Measurements from ENCODE around the gene KDM7A. TPM values are rescaled to one million over a fixed set of nuclear protein-coding genes. Genes with fewer than 3 reads are reported as not detected.
"Not testable (repeated sequence)": the region's sequence is repeated elsewhere in the genome, so short reads cannot be mapped to it uniquely, and the experiment has no call there.

KDM7A gene
- total RNA-seq, 4 donors from 2014 or later: 38.0 to 59.3 (median 38.8) TPM

DNA sequence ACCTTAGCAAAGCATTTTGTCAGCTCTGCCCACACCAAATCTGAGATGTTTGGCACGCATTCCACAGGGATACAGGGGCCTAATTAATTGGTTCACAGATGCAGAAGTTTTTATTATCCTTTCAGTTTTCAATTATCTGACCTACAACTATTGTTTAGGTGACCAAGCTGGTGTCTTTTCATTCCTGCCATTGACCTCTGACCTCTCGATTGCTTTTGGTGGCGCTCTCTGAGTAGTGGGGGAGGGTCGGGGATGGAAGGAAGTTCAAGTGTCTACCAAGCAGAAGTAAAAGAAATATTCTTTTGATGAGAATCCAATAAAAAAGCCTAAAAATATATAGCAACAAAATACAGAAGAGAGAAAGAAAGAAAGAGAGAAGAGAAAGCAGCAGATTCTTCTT lies 28.8 kb upstream of the KDM7A start:
- no peak for TF ChIP-seq POLR2A (IDR thresholded peaks at IDR 0.05)
- TF ChIP-seq, protein P1, sequence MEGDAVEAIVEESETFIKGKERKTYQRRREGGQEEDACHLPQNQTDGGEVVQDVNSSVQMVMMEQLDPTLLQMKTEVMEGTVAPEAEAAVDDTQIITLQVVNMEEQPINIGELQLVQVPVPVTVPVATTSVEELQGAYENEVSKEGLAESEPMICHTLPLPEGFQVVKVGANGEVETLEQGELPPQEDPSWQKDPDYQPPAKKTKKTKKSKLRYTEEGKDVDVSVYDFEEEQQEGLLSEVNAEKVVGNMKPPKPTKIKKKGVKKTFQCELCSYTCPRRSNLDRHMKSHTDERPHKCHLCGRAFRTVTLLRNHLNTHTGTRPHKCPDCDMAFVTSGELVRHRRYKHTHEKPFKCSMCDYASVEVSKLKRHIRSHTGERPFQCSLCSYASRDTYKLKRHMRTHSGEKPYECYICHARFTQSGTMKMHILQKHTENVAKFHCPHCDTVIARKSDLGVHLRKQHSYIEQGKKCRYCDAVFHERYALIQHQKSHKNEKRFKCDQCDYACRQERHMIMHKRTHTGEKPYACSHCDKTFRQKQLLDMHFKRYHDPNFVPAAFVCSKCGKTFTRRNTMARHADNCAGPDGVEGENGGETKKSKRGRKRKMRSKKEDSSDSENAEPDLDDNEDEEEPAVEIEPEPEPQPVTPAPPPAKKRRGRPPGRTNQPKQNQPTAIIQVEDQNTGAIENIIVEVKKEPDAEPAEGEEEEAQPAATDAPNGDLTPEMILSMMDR (IDR thresholded peaks at IDR 0.05): no peak
- Histone ChIP-seq H3K27ac (no peak overlapping the region), H3K4me1 (peaks cover 0 to 7% (median 3%) of the 10 kb centered on the region in 4 donors), H3K36me3 (no peaks in the 10 kb centered on the region), H3K27me3 (no peaks in the 10 kb centered on the region), H3K4me3 (no peak overlapping the region), H3K9me3 (no peaks in the 10 kb centered on the region)
- DNase-seq: no peak

DNA sequence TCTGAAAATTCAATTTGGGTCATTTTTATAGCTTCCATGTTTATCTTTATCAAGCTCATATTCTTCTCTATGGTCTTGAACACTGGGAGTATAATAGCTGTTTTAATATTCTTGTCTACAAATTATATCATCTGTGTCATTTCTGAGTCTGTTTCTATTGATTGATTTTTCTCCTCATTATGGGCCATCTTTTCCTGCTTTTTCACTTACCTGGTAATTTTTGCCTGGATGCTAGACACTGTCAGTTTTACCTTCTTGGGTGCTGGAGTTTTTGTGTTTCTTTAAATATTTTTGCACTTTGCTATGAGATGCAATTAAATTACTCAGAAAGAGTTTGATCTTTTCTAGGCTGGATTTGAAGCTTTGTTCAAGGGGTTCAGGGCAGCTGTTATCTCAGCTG lies 26.8 kb upstream of the KDM7A start:
- H3K4me3 ChIP-seq: no peak overlapping the region
- no peak for DNase-seq
- H3K9me3 ChIP-seq: no peaks in the 10 kb centered on the region
- H3K27me3 ChIP-seq: no peaks in the 10 kb centered on the region
- H3K27ac ChIP-seq: no peak overlapping the region
- no peaks in the 10 kb centered on the region for H3K36me3 ChIP-seq
- TF ChIP-seq POLR2A (IDR thresholded peaks at IDR 0.05): no peak
- TF ChIP-seq, protein P1 (IDR thresholded peaks at IDR 0.05): no peak
- H3K4me1 ChIP-seq: no peaks in the 10 kb centered on the region

DNA sequence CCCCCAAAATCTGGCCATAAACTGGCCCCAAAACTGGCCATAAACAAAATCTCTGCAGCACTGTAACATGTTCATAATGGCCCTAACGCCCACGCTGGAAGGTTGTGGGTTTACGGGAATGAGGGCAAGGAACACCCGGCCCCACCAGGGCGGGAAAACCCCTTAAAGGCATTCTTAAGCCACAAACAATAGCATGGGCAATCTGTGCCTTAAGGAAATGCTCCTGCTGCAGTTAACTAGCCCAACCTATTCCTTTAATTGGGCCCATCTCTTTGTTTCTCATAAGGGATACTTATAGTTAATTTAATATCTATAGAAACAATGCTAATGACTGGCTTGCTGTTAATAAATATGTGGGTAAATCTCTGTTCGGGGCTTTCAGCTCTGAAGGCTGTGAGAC lies 26.2 kb upstream of the KDM7A start:
- H3K27me3 ChIP-seq, H3K27ac ChIP-seq, H3K9me3 ChIP-seq, H3K36me3 ChIP-seq, H3K4me1 ChIP-seq, DNase-seq, H3K4me3 ChIP-seq: not testable (repeated sequence)

DNA sequence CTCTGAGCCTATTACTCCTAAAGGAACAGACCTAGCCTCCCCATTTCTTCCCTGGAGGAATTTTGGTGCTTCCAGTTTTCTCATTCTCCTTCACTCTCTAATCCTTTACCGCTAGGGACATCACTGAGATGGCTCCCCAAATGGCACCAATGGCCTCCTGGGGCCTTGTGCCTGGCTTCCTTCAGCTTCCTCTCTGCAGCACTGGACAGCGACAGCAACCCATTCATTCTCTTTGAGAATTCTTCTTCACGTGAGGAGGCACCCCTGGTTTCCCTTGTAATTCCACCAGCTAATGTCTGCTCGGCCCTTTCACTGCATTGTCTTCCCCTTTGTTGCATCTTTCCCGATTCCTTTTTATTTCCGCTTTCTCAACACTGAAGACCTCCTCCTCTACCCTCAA lies 24.6 kb upstream of the KDM7A start:
- Histone ChIP-seq H3K9me3 (no peaks in the 10 kb centered on the region), H3K27me3 (no peaks in the 10 kb centered on the region), H3K36me3 (no peaks in the 10 kb centered on the region), H3K4me1 (no peaks in the 10 kb centered on the region), H3K27ac (no peak overlapping the region), H3K4me3 (no peak overlapping the region)
- no peak for TF ChIP-seq POLR2A (IDR thresholded peaks at IDR 0.05)
- TF ChIP-seq, protein P1 (IDR thresholded peaks at IDR 0.05): no peak
- no peak for DNase-seq

DNA sequence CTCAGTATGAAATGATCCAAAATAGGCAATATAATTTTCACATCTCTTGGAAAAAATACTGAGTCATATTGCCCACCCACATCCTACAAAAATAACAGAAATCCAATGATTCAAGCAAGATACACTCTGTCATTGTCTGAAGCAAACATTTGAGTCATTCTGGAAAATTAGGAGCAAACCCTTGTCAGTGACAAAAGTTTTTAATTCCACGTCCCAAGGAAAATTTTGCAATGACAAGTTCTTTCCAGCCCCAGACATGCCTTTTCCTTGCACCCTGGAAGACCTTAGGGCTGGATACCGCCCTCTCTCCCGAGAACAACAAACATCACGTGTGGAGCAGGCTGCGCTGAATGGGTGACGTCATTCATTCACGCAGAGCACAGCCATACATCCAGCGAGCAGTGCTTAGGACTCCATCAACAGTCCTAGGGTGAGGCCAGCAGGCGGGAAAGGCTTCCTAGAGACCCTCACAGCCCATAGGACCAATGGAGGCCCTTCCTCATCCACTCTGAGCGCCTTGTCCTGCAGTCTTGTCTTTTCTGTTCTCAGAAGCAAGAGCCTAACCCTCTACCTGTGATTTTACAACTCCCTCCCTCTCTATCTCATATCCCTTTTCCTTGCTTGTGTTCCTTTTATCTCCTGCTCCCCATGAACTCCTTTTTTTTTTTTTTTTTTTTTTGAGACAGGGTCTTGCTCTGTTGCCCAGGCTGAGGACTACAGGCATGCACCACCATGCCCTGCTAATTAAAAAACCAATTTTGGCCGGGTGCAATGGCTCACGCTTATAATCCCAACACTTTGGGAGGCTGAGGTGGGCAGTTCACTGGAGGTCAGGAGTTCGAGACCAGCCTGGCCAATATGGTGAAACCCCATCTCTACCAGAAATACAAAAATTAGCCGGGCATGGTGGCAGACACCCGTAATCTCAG lies 23.5 kb upstream of the KDM7A start:
- TF ChIP-seq POLR2A (IDR thresholded peaks at IDR 0.05): no peak
- TF ChIP-seq, protein P1 (IDR thresholded peaks at IDR 0.05): no peak
- no peak overlapping the region for H3K4me3 ChIP-seq
- no peaks in the 10 kb centered on the region for H3K9me3 ChIP-seq
- no peaks in the 10 kb centered on the region for H3K36me3 ChIP-seq
- peak in 1 of 3 donors; percentile 61 for DNase-seq
- H3K4me1 ChIP-seq: no peaks in the 10 kb centered on the region
- no peak overlapping the region for H3K27ac ChIP-seq
- no peaks in the 10 kb centered on the region for H3K27me3 ChIP-seq

DNA sequence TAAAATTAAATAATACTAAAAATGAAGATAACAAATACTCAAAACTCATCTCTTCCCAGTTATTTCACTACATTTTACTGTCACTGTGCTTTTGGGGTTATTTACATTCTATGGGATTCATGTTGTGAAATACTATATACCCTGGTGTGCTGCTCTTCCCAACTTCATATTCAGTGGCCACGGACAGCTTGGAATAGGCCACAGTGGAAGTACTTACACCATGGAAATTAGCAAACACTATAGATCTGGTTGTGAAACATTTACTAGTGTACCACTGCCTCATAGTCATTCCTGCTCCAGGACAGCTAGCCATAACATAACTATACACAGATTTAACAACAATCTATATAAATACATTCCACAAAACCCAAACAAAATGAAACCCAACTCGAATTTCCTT lies 21.2 kb upstream of the KDM7A start:
- no peaks in the 10 kb centered on the region for H3K36me3 ChIP-seq
- no peak overlapping the region for H3K4me3 ChIP-seq
- TF ChIP-seq, protein P1 (IDR thresholded peaks at IDR 0.05): no peak
- TF ChIP-seq POLR2A (IDR thresholded peaks at IDR 0.05): no peak
- H3K4me1 ChIP-seq: no peaks in the 10 kb centered on the region
- H3K27me3 ChIP-seq: no peaks in the 10 kb centered on the region
- no peak for DNase-seq
- H3K9me3 ChIP-seq: no peaks in the 10 kb centered on the region
- H3K27ac ChIP-seq: no peak overlapping the region

Data from Peyer's patch (tissue), 4 donors.